NCI-H446 (cell line): ENCODE data around the gene IFT27.

Experiments used
- DNase-seq, 2 experiments: peaks; one replicate each; lab custom pipeline; 2025; lab: John Stamatoyannopoulos, UW

Gene IFT27

GRCh38 chr22:36725366-36726006, 50.4 kb downstream of the IFT27 start:
- DNase-seq, result no peak

GRCh38 chr22:36724836-36725235, 51.1 kb downstream of the IFT27 start:
- no peak for DNase-seq

GRCh38 chr22:36722055-36722454, 53.9 kb downstream of the IFT27 start:
- DNase-seq, result no peak

- no peak for DNase-seq
These were observed 60.3 kb downstream of the IFT27 start for GRCh38 chr22:36715647-36716046.

- no peak for DNase-seq
These were observed 61.8 kb downstream of the IFT27 start for GRCh38 chr22:36714110-36714509.

GRCh38 chr22:36713436-36713835, 62.5 kb downstream of the IFT27 start:
- DNase-seq, result no peak
